NB4 (cell line): ENCODE measurements around the gene MFAP4.

ENCODE experiments used
- DNase-seq: peaks from one replicate; pipeline ENCODE4 v3.0.0; 2010; ENCODE audit warnings: low read depth
- H3K4me3 ChIP-seq: one replicate; pipeline ENCODE4 v1.5.1; 2011; ENCODE audit warnings: mild to moderate bottlenecking, low read depth, low read length, moderate library complexity
- MYC ChIP-seq: IDR thresholded peaks from 2 replicates; pipeline ENCODE4 v1.6.1; 2011; ENCODE audit warnings: low read depth, low read length
- POLR2A ChIP-seq: IDR thresholded peaks from 2 replicates; pipeline ENCODE4 v1.6.1; 2011; ENCODE audit warnings: mild to moderate bottlenecking; ENCODE audit not compliant: insufficient read length; ENCODE audit errors: extremely low read depth
- TF ChIP-seq, protein P1 (sequence below): IDR thresholded peaks from one replicate; pipeline ENCODE4 v1.5.1; 2012; ENCODE audit warnings: low read depth, low read length
- TF ChIP-seq, protein P2 (sequence below): IDR thresholded peaks from 2 replicates; pipeline ENCODE4 v1.6.1; 2011; ENCODE audit warnings: low read depth, low read length

The MFAP4 gene, protein sequence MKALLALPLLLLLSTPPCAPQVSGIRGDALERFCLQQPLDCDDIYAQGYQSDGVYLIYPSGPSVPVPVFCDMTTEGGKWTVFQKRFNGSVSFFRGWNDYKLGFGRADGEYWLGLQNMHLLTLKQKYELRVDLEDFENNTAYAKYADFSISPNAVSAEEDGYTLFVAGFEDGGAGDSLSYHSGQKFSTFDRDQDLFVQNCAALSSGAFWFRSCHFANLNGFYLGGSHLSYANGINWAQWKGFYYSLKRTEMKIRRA

DNA sequence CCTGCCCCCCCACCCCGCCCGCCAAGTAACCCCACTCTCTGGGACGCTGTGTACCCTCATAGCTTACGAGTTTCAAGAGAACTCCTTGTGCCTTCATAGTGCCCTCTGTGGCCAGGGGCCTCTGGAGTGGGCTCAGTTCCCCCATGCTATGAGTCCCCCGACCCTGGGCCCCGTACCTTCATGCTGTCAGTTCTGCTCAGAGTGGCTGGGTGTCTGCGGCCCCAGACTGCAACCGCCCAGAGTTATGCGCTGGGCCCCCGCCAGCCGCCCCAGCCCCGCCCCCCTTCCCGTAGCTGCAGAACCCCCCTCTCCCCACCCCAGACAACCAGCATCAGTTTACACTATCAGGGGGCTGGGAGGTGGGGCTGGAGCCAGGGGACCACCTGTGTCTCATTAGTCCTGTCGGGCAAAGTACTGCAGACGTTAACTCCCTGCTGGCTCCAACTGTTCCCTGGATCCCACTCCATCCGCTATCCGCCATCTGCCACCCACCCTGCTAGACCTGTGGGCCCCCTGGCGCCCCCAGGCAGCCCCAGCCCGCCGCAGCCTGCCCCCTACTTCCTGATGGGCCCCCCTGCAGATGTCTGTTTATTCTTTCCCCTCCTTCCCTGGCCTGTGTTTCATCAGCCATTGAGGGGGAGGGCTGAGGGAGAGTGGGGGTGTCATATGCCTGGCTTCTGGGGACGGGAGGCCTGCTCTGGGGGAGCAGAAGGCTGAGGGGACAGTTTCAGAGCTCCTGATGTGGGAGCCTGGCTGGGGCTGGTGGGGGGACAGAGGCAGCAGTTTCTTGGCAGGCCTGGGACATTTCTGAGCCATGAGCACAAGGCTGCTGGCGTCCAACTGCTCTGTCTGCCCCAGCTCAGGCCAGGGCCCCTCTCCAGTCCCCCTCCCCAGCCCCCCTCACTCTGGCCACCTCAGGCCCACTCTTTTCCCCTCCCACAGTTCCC lies at the start of gene MFAP4:
Gene MFAP4 (minus strand): TSS at position 217 of the 947 bp plus-strand sequence. CDS start 35 bp downstream, at position 182.
- TF ChIP-seq MYC = no peak; the same call in none of the 2 replicates
- peak; percentile 37 for TF ChIP-seq POLR2A
- TF ChIP-seq, protein P1, sequence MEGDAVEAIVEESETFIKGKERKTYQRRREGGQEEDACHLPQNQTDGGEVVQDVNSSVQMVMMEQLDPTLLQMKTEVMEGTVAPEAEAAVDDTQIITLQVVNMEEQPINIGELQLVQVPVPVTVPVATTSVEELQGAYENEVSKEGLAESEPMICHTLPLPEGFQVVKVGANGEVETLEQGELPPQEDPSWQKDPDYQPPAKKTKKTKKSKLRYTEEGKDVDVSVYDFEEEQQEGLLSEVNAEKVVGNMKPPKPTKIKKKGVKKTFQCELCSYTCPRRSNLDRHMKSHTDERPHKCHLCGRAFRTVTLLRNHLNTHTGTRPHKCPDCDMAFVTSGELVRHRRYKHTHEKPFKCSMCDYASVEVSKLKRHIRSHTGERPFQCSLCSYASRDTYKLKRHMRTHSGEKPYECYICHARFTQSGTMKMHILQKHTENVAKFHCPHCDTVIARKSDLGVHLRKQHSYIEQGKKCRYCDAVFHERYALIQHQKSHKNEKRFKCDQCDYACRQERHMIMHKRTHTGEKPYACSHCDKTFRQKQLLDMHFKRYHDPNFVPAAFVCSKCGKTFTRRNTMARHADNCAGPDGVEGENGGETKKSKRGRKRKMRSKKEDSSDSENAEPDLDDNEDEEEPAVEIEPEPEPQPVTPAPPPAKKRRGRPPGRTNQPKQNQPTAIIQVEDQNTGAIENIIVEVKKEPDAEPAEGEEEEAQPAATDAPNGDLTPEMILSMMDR = no peak
- TF ChIP-seq, protein P2, sequence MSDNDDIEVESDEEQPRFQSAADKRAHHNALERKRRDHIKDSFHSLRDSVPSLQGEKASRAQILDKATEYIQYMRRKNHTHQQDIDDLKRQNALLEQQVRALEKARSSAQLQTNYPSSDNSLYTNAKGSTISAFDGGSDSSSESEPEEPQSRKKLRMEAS = peak; percentile 59
- peak; percentile 95 for DNase-seq
- peak within 1 kb of the TSS; percentile 73 for H3K4me3 ChIP-seq

DNA sequence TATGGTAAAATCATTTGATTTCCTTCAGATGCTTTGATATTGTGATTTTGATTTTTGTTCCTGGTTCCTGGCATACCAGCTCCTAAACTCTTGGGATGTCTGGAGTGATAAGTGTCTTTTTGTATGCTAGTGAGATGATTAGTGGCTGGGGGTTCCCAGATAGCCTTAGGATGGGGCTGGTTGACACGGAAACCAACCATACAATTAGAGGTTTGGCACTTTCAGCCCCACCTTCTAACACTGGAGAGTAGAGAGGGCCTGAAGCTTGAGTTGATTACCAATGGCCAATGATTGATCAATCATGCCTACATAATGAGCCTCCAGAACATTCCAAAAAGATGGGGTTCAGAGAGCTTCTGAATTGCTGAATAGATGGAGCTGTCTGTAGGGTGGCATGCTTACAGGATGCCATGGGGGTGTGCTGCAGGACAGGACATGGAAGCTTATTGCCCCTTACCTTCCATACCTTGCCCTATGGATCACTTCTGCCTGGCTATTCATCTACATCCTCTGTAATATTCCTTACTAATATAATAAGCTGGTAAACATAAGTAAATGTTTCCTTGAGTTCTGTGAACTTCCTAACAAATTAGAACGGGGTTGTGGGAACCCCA lies 46.8 kb upstream of the MFAP4 start:
- TF ChIP-seq MYC = no peak
- TF ChIP-seq, protein P1 = no peak
- TF ChIP-seq POLR2A = no peak
- TF ChIP-seq, protein P2 = no peak
- no peak for DNase-seq
- H3K4me3 ChIP-seq = no peak overlapping the region

DNA sequence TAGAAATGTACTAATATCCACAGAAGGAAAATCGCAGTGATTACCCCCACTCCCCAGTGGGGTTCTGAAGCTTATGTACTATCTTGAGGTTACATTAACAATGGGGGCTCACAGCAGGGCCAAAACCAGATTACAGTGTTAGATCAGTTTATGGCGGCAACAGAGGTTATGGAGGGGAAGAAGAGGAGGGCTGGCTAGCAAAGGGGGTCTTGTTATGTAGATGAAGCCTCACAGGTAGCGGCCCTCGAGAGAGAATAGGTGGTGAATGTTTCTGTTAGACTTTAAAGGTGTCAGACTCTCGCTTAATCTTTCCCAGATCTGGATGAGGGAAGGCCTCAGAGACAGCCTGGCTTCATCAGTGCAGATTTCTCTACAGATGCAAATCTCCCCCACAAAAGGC lies 46.3 kb upstream of the MFAP4 start:
- H3K4me3 ChIP-seq = no peak overlapping the region
- no peak for DNase-seq
- TF ChIP-seq, protein P1 = no peak

DNA sequence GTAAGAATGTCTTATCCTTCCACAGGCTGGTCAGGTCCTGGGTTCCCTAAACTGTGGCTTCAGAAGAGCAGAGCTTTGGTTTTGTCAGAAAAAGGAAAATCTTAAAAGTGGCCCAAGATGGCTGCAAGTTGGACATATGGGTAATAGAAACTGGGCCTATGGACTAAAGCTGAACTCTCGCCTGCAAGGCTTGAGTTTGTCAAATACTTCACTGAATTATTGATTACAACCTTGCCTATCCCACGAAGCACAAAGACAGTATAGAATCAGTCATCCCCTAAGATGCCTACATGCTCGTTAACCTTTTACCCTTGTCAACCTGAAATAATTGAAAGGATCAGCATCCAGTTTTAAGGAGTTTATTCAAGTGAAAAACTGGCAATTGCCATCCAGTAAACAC lies 44.7 kb upstream of the MFAP4 start:
- H3K4me3 ChIP-seq = no peak overlapping the region
- no peak for DNase-seq
- TF ChIP-seq, protein P2 = no peak
- TF ChIP-seq POLR2A = no peak
- TF ChIP-seq, protein P1 = no peak
- TF ChIP-seq MYC = no peak

DNA sequence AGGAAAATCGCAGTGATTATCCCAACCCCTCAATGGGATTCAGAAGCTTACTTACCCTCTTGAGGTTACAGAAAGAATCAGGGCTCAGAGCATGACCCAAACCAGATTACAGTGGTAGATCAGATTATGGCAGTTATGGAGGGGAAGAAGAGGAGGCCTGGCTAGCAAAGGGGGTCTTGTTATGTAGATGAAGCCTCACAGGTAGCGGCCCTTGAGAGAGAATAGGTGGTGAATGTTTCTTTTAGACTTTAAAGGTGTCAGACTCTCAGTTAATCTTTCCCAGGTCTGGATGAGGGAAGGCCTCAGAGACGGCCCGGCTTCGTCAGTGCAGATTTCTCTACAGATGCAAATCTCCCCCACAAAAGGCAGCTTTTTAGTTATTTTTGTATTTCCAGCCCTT lies 39.6 kb upstream of the MFAP4 start:
- DNase-seq = no peak
- no peak overlapping the region for H3K4me3 ChIP-seq

More for the DNA sequence above, 39.6 kb upstream of the MFAP4 start:
- TF ChIP-seq MYC (no peak), POLR2A (no peak)
- TF ChIP-seq, protein P1 = no peak
- TF ChIP-seq, protein P2 = no peak
